Caki2 (cell line): Measurements from ENCODE around the gene PCDHB7. TPM values are rescaled to one million over a fixed set of nuclear protein-coding genes. Genes with fewer than 3 reads are reported as not detected.
"Not testable (repeated sequence)": the region's sequence is repeated elsewhere in the genome, so short reads cannot be mapped to it uniquely, and the experiment has no call there.

Experiments used
- DNase-seq: peaks from one replicate; pipeline ENCODE4 v3.0.0-alpha.2; 2015; ENCODE audit warnings: low read depth
- in situ Hi-C: cut with HindIII; loops from 2 replicates; pipeline ENCODE4 v1.10.0; 2016; ENCODE audit warnings: low sequenced_read_pairs, low pct_unique_long_range_greater_than_20kb, mixed read lengths
- total RNA-seq: library from RNA; depleted of rRNA; stranded (reverse); fragments of >200 nt; shearing (Covaris generic); gene quantifications from 2 replicates; pipeline ENCODE4 v1.2.3, GENCODE V29; 2014; ENCODE audit warnings: low replicate concordance; rRNA removed

Gene PCDHB7
- total RNA-seq, 1 experiment from 2014 or later = 1.2 TPM

- DNase-seq, in situ Hi-C loops: not testable (repeated sequence)
Measured at GRCh38 chr5:141210849-141211248, 38.4 kb downstream of the PCDHB7 start.

DNA sequence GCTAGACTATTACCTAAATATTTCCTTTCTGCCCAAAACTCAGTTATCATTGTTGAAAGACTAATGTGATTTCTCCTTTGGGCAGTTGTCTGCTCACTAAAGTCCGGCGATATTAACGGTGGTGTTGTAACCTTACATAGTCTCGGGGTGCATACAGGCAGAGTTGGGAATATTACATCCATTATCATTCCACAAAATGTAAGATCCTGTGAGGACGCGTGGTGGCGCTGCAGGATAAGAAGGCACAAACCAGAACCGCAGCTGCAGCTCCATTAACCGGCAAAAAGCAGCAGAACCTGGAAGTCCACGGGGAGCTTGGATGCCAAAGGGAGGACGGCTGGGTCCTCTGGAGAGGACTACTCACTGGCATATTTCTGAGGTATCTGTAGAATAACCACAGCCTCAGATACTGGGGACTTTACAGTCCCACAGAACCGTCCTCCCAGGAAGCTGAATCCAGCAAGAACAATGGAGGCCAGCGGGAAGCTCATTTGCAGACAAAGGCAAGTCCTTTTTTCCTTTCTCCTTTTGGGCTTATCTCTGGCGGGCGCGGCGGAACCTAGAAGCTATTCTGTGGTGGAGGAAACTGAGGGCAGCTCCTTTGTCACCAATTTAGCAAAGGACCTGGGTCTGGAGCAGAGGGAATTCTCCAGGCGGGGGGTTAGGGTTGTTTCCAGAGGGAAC is 41.4 kb downstream of the PCDHB7 start, which contains the start of gene PCDHB13:
Gene PCDHB13 (plus strand): TSS at position 264 of the 684 bp plus-strand sequence. CDS start 205 bp downstream, at position 469.
- in situ Hi-C loops = not testable (repeated sequence)
- DNase-seq = peak; percentile 6

DNA sequence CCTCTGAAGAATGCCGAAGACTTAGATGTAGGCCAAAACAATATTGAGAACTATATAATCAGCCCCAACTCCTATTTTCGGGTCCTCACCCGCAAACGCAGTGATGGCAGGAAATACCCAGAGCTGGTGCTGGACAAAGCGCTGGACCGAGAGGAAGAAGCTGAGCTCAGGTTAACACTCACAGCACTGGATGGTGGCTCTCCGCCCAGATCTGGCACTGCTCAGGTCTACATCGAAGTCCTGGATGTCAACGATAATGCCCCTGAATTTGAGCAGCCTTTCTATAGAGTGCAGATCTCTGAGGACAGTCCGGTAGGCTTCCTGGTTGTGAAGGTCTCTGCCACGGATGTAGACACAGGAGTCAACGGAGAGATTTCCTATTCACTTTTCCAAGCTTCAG is 42.1 kb downstream of the PCDHB7 start:
- in situ Hi-C loops, DNase-seq: not testable (repeated sequence)

DNA sequence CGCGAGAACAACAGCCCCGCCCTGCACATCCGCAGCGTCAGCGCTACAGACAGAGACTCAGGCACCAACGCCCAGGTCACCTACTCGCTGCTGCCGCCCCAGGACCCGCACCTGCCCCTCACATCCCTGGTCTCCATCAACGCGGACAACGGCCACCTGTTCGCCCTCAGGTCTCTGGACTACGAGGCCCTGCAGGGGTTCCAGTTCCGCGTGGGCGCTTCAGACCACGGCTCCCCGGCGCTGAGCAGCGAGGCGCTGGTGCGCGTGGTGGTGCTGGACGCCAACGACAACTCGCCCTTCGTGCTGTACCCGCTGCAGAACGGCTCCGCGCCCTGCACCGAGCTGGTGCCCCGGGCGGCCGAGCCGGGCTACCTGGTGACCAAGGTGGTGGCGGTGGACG is 43.1 kb downstream of the PCDHB7 start:
- in situ Hi-C loops, DNase-seq: not testable (repeated sequence)

DNA sequence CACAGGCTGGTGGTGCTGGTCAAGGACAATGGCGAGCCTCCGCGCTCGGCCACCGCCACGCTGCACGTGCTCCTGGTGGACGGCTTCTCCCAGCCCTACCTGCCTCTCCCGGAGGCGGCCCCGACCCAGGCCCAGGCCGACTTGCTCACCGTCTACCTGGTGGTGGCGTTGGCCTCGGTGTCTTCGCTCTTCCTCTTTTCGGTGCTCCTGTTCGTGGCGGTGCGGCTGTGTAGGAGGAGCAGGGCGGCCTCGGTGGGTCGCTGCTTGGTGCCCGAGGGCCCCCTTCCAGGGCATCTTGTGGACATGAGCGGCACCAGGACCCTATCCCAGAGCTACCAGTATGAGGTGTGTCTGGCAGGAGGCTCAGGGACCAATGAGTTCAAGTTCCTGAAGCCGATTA is 43.6 kb downstream of the PCDHB7 start:
- in situ Hi-C loops, DNase-seq: not testable (repeated sequence)

DNA sequence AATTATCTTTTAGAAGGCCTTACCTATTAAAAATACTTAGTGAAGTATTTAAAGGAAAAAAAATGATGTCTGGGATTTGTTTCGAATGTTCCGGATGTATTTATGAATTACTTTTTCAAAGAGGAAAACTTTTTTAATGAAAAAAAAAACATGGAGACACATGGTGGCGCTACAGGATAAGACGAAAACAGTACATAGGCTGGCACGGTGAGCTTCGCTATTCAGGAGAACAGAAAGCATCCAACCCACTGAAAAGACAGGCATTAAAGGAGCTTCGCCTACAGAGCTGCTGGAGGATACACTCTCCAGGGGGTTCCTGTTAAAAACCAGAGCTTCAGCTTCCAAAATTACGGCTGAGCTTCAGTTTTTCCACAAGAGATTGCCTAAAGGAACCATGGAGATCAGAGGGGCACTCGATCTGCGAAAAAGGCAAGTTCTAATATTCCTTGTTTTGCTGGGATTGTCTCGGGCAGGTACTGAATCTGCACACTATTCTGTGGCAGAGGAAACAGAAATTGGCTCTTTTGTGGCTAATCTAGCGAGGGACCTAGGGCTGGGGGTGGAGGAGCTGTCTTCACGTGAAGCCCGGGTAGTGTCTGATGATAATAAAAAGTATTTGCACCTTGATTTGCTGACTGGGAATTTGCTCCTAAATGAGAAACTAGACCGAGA is 50.8 kb downstream of the PCDHB7 start, which contains the start of gene PCDHB14:
Gene PCDHB14 (plus strand): TSS at position 232 of the 672 bp plus-strand sequence. CDS start 163 bp downstream, at position 395.
- peak; percentile 34 for DNase-seq
- in situ Hi-C loops = no loop called here

DNA sequence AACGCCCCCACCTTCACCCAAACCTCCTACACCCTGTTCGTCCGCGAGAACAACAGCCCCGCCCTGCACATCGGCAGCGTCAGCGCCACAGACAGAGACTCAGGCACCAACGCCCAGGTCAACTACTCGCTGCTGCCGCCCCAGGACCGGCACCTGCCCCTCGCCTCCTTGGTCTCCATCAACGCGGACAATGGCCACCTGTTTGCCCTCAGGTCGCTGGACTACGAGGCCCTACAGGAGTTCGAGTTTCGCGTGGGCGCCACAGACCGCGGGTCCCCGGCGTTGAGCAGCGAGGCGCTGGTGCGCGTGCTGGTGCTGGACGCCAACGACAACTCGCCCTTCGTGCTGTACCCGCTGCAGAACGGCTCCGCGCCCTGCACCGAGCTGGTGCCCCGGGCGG is 52.4 kb downstream of the PCDHB7 start:
- DNase-seq, in situ Hi-C loops: not testable (repeated sequence)

GRCh38 chr5:141225421-141225820 is 53.0 kb downstream of the PCDHB7 start:
- in situ Hi-C loops, DNase-seq: not testable (repeated sequence)

Other genes starting within 250 kb of the PCDHB7 start
- 0.09 and 0.10 TPM in 2 replicates for gene PCDHAC1, start 246.3 kb upstream of the PCDHB7 start, total RNA-seq
- gene PCDHAC2, start 206.2 kb upstream of the PCDHB7 start, total RNA-seq = 2.8 and 4.6 TPM in 2 replicates
- not detected in 2 replicates for gene PCDHB1, start 121.3 kb upstream of the PCDHB7 start, total RNA-seq
- not detected in 2 replicates for gene PCDHB2, start 78.0 kb upstream of the PCDHB7 start, total RNA-seq
- gene PCDHB3, start 72.2 kb upstream of the PCDHB7 start, total RNA-seq = not detected in 2 replicates
- not detected in 2 replicates for gene PCDHB4, start 50.8 kb upstream of the PCDHB7 start, total RNA-seq
- 13.9 and 17.1 TPM in 2 replicates for gene PCDHB5, start 37.4 kb upstream of the PCDHB7 start, total RNA-seq
- gene PCDHB6, start 22.6 kb upstream of the PCDHB7 start, total RNA-seq = not detected in 2 replicates
- not detected in 2 replicates for gene PCDHB8, start 5.1 kb downstream of the PCDHB7 start, total RNA-seq
- gene PCDHB16, start 9.7 kb downstream of the PCDHB7 start, total RNA-seq = 3.1 and 4.1 TPM in 2 replicates
- gene PCDHB9, start 14.5 kb downstream of the PCDHB7 start, total RNA-seq = 1.1 and 1.6 TPM in 2 replicates
- gene PCDHB10, start 19.7 kb downstream of the PCDHB7 start, total RNA-seq = 0.41 and 1.2 TPM in 2 replicates
- gene PCDHB11, start 27.0 kb downstream of the PCDHB7 start, total RNA-seq = 0.61 TPM in 1 of 2 replicates, not detected in the other
- 0.35 TPM in 1 of 2 replicates, not detected in the other for gene PCDHB12, start 36.1 kb downstream of the PCDHB7 start, total RNA-seq
- gene PCDHB13, start 41.3 kb downstream of the PCDHB7 start, total RNA-seq = 0.44 and 0.93 TPM in 2 replicates
- 0.29 and 7.7 TPM in 2 replicates for gene PCDHB14, start 50.7 kb downstream of the PCDHB7 start, total RNA-seq
- gene PCDHB15, start 72.8 kb downstream of the PCDHB7 start, total RNA-seq = not detected in 2 replicates
- gene SLC25A2, start 131.4 kb downstream of the PCDHB7 start, total RNA-seq = not detected in 2 replicates
- gene TAF7, start 148.1 kb downstream of the PCDHB7 start, total RNA-seq = 103 and 109 TPM in 2 replicates
- 0.07 TPM in 1 of 2 replicates, not detected in the other for gene PCDHGA1, start 157.9 kb downstream of the PCDHB7 start, total RNA-seq
- gene PCDHGA2, start 166.1 kb downstream of the PCDHB7 start, total RNA-seq = not detected in 2 replicates
- gene PCDHGA3, start 171.2 kb downstream of the PCDHB7 start, total RNA-seq = not detected in 2 replicates
- gene PCDHGB1, start 177.5 kb downstream of the PCDHB7 start, total RNA-seq = 0.06 TPM in 1 of 2 replicates, not detected in the other
- not detected in 2 replicates for gene PCDHGA4, start 182.4 kb downstream of the PCDHB7 start, total RNA-seq
- 0.34 TPM in 1 of 2 replicates, not detected in the other for gene PCDHGB2, start 187.3 kb downstream of the PCDHB7 start, total RNA-seq
- gene PCDHGA5, start 191.5 kb downstream of the PCDHB7 start, total RNA-seq = 0.24 TPM in 1 of 2 replicates, not detected in the other
- not detected in 2 replicates for gene PCDHGB3, start 197.6 kb downstream of the PCDHB7 start, total RNA-seq
- gene PCDHGA6, start 201.2 kb downstream of the PCDHB7 start, total RNA-seq = 1.6 TPM in 1 of 2 replicates, not detected in the other
- gene PCDHGA7, start 210.1 kb downstream of the PCDHB7 start, total RNA-seq = not detected in 2 replicates
- gene PCDHGB4, start 215.1 kb downstream of the PCDHB7 start, total RNA-seq = not detected in 2 replicates
- not detected in 2 replicates for gene PCDHGA8, start 220.0 kb downstream of the PCDHB7 start, total RNA-seq
- not detected in 2 replicates for gene PCDHGB5, start 225.3 kb downstream of the PCDHB7 start, total RNA-seq
- not detected in 2 replicates for gene PCDHGA9, start 230.1 kb downstream of the PCDHB7 start, total RNA-seq
- gene PCDHGB6, start 235.4 kb downstream of the PCDHB7 start, total RNA-seq = 0.75 and 1.3 TPM in 2 replicates
- 0.14 TPM in 1 of 2 replicates, not detected in the other for gene PCDHGA10, start 240.3 kb downstream of the PCDHB7 start, total RNA-seq
- gene PCDHGB7, start 245.0 kb downstream of the PCDHB7 start, total RNA-seq = 0.03 and 0.64 TPM in 2 replicates
- gene PCDHGA11, start 248.4 kb downstream of the PCDHB7 start, total RNA-seq = not detected in 2 replicates